GM12801 (cell line): ENCODE results near the gene GRB10.

ENCODE experiments used
- CTCF ChIP-seq: IDR thresholded peaks from one replicate; pipeline ENCODE4 v1.5.1; 2011; ENCODE audit warnings: control low read depth; ENCODE audit not compliant: insufficient read length; ENCODE audit errors: extremely low read depth

The GRB10 gene

GRCh38 chr7:50742401-50742800 lies 40.3 kb downstream of the GRB10 start:
- no peak for TF ChIP-seq CTCF

GRCh38 chr7:50739744-50740435 lies 42.8 kb downstream of the GRB10 start:
- no peak for TF ChIP-seq CTCF

GRCh38 chr7:50738932-50739331 lies 43.8 kb downstream of the GRB10 start:
- TF ChIP-seq CTCF, result no peak

- TF ChIP-seq CTCF, result no peak
Measured at GRCh38 chr7:50735333-50735732, 47.4 kb downstream of the GRB10 start.

- TF ChIP-seq CTCF, result no peak
Measured at GRCh38 chr7:50734246-50734645, 48.5 kb downstream of the GRB10 start.

GRCh38 chr7:50733552-50733951 lies 49.1 kb downstream of the GRB10 start:
- TF ChIP-seq CTCF, result no peak

GRCh38 chr7:50731703-50732582 lies 50.8 kb downstream of the GRB10 start:
- no peak for TF ChIP-seq CTCF
